Limb (tissue), 2 donors: ENCODE results near the gene ENDOV.
A peak's percentile ranks its signal among the peaks of the same experiment; 100 is the strongest.

Experiments used
- DNase-seq, 2 donors: peaks; one replicate each; pipeline ENCODE4 v3.0.0-alpha.2; 2016; ENCODE audit errors: extremely low spot score in 2 of 2

Gene ENDOV

DNA sequence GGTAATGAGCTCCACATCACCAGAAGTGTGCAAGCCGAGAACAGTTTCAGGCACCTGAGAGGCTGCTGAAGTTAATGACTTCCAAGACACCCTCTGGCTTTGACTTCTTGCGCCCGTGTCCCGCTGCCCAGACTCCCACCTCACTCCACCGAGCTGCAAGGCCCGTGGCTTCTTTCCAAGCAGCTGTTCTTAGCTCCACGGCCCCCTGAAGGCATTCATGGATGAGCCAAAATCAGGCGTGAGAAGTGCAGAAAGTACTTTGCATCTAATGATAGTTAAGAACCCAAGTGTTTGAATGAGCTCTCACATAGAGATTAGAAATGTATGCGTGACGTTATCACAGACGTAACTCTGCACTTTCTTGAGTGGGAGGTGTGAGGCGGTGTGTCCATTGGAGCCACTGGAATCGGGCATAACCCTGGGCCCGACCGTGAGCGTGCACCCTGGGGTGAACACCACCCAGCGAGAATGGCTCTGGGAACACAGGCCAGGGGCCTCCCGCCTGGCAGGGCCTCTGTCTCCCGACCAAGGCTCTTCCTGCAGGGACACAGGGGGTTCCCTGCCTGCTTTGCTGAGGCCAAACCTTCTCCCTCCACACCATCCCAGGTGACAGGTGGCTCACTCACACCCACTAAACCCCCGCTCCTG lies 50.5 kb downstream of the ENDOV start:
- DNase-seq: peak in 1 of 2 donors; percentile 40

DNA sequence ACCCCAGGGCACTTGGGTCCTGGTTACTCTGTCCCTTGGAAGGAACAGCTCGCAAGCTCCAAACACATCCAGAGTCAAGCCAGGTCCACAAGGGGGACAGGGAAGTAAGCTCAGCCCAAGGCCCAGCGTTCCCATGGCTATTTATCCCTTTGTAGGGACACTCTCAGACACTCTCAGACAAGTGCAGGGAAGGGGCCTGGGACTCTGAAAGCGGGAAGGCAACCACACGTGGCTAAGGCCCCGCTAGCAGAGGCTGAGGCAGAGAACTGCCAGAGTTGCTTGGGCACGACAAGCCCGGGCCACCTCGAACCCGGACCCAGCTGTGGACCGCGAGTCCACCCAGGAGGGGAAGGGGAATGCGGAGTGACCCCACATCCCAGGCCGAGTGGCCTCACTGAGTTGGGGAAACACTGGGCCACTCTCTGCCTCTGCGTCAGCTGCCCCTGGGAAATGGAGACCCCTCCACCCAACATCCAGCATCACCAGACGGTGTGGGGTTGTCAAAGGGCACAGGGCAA lies 51.3 kb downstream of the ENDOV start:
- no peak for DNase-seq

DNA sequence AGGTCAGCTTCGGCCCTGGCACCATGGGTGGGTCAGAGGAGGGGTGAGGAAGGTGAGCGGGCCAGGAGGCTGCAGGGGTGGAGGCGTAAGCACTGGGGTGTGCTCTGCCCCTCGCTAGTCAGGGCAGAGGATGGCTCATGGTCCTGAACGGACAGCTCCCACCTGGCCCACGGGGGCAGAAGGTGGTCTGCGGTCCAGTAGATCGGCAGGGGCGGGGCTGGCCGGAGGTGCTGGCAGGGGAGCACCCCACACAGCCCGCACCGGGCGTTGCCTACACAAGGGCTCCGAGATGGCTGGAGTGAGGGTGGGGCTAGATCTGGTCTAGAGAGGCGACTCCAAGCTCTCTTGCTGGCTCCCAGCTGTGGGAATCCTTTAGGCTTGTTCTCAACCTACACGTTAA lies 53.3 kb downstream of the ENDOV start:
- DNase-seq: no peak

DNA sequence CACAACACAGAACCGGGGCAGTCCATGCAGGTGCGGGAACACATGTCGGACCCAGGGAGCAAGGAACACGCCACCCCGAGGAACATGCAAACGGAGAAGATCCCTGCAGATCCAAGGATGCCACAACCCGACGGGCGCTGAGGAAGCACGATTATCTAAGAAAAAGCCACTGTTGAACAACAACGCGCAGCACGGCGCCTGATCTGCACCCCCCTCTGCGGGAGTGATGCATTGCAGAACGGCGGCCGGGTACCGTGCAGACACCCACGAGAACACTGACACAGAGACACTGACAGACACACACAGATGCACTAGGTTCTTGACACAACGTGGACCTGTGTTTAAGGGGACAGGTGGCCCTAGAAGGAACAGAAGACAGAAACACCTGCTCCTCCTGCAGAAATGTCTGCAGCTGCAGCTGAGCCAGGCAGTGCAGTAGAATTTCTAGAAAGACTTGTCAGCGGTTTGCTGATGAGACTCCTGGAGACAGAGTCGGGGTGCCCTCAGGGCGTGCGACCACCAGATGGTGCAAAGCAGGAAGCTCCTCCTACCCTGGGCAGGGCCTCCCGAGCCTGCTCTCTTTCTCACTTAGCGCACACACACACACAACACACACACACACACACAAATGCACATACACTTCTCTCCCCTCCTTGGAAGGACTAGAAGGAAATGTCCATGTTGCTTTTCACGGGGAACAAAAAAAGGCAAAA lies 54.0 kb downstream of the ENDOV start:
- no peak for DNase-seq

- DNase-seq: no peak
These were observed 54.7 kb downstream of the ENDOV start for GRCh38 chr17:80469667-80470066.

DNA sequence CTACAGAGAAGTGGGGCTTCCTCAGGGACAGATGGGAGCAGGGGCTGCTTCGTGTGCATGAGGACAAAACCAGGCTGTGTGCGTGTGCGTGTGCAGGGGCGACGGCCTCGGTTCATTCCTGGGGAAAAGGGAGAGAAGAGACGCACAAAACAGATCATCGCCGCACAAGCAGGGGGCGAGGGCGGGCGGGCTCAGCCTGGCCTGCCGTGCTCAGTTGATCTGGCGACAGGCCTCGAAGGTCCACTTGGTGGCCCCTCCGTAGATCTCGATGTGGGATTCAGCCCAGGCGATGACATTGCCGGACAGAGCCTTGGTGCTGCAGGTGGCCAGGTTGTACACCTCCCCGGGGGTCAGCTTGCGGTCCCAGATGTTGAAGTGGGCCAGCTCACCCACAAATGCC lies 55.6 kb downstream of the ENDOV start:
- DNase-seq: no peak

- no peak for DNase-seq
These were observed 57.0 kb downstream of the ENDOV start for GRCh38 chr17:80471922-80472321.

- DNase-seq: no peak
These were observed 58.0 kb downstream of the ENDOV start for GRCh38 chr17:80472996-80473395.

DNA sequence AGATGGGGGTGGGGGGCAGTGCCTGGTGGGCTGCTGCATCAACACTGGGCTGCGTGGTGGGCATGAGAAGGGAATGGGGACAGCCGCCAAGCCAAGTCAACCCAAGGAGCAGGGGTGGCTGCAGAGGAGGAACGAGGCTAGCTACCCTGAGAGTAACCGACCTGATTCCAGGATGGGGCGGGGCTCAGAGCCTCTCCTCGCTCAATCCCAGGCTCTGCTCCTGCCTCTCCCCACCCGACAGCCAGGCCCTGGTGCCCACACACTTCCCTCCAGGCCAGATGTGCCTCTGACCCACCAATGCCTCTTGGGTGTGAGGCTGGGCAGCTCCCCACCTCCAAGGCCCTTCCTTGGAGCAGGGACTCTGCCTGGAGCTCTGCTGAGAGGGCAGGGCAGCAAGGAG lies 58.7 kb downstream of the ENDOV start:
- no peak for DNase-seq

DNA sequence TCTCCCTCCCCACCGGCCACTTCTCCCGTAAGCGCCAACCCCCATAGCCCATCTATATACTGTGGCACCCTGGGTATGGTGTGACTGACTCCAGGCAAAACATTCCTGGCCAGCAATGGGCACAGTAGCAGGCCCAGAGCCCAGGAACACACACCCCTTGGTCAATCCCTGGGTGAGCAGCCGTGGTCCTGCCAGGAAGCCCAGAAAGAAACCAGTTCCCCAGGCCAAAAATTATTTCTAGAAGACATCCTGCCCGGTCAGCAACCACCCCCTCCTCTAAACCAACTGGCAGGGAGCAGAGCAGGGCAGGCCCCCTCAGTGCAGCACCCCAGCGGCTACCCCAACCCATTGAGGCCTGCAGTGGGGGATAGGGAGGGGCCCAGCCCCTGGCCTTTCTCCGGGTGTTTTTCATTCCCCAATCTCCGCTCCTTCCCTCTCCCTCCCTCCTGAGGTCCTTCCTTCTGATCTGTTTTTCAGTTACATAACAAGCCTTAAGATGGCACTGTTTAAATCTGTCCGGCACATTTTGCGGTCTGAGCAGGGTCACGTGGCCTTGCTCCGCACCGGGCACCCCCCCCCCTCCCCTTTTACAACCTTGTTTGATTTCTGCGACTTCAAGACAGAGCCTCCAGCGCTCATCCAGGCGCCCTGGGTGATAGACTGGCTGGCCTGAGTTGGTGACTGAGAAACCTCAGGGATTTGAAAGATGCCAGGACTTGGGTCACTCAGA lies 59.4 kb downstream of the ENDOV start:
- DNase-seq: no peak

GRCh38 chr17:80474961-80475909 lies 60.3 kb downstream of the ENDOV start:
- no peak for DNase-seq

DNA sequence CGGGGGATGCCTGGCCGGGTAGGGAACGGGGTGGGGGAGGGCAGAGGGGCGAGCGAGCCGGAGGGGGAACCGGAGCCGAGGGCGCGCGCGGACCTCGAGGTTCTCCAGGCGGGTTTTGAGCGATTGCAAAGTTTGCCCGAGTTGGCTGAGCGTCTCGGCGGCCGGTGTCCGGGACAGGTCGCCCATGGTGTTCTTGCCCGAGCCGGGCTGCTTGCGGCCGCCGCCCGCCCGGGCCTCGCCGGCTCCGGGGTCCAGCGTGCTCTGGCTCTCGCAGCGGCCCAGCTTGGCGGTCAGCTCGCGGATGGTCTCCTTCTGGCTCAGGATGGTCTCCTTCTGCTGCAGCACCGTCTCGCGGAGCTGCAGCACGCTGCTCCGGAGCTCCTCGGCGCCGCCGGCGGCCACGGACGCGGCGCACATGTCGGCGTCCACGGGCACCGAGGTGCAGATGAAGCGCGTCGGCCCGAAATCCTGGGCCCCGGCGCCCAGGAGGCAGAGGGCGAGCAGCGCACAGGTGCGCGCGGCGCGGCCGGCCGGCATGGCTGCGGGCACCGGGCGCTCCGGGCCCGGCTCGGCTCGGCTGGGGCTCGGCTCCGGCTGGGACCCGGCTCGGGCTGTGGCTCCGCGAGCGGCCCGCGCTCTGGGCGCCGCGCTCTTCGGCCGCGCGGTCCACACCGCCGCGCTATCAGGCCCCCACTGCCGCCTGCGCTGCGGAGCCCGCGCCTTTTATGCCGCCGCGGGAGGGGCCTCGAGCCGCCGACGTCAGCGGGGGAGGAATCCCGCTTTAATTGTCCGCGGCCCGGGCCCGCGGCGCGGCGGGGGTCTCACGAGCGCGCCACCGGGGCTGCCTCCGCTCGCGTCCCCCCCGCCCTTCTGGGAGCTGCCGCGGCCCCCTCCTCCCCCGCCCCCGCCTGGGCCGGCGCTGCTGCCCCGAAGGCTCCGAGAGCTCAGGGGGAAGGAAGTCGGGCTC lies 61.2 kb downstream of the ENDOV start, which contains the start of gene NPTX1:
Gene NPTX1 (minus strand): TSS at position 698 of the 967 bp plus-strand sequence. CDS start 161 bp downstream, at position 537.
- peak in 1 of 2 donors; percentile 64 for DNase-seq

GRCh38 chr17:80476877-80477646 lies 62.1 kb downstream of the ENDOV start:
- DNase-seq: peak in 1 of 2 donors; percentile 60

DNA sequence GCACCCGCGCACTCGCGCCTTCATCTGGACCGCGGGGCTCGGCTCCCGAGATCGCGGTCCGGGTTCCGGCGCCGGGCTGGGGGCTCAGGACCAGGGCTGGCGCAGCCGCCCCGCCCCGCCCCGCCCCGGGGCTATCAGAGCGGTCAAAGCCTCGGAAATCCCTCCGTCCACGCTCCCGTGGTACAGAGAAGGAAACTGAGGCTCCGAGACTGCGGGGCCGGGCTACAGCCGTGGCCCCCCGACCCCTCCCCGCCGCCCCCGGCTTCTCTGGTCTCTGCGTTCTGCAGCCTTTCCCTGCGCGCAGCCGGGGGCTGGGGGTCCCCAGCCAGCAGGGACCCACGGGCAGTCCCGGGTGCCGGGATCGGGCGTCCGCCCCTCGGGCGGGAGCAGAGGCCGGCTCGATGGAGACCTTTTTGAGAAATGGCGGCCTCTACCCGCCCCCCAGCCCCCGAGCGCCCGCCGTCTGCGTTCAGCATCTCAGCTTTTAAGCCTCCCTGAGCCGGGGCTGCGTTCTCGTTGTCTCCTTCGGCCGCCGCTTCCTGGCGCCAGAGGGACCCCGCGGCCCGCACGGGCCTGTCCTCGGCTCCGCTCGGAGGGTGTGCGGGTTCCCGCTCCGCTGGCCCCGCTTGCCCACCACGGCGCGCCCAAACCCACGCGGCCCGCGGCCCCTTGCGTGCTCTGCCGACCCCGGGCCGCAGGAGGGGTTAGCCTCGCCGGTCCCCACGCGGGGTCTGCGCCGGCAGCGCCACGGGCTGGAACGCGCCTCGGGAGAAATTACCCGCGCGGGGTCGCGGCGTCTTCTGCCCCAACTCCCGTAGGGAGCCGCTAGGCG lies 62.9 kb downstream of the ENDOV start:
- peak in 1 of 2 donors; percentile 80 for DNase-seq

GRCh38 chr17:80478487-80479245 lies 63.7 kb downstream of the ENDOV start:
- DNase-seq: no peak

DNA sequence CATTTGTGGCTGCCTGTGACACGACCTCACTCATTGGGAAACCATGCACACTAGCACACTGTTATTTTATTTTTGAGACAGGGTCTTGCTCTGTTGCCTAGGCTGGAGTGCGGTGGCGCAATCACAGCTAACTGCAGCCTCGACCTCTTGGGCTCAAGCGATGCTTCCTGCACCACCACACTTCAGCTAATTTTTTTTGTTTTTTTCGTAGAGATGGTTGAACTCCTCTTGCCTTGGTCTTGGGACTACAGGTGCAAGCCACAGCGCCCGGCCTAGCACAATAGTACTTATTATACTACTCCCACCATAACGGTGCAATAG lies 64.2 kb downstream of the ENDOV start:
- no peak for DNase-seq

DNA sequence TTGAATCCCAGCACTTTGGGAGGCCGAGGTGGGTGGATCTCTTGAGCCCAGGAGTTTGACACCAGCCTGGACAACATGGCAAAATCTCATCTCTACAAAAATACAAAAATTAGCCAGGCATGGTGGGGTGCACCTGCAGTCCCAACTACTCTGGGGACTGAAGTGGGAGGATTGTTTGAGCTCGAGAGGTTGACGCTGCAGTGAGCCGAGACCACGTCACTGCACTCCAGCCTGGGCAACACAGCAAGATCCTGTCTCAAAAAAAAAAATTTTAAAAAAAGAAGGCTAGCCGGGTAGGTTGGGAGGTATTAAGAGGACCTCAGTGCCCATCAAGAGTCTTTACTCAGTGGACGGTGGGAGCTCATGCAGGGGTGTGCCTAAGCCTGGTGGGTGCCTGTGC lies 65.3 kb downstream of the ENDOV start:
- DNase-seq: no peak
